ENCODE data around the gene CLIC4. TPM values are rescaled to one million over a fixed set of nuclear protein-coding genes. Genes with fewer than 3 reads are reported as not detected.
"Not testable (repeated sequence)": the region's sequence is repeated elsewhere in the genome, so short reads cannot be mapped to it uniquely, and the experiment has no call there.

CLIC4 gene
- total RNA-seq, 1 donor from 2014 or later: 18.2 TPM

DNA sequence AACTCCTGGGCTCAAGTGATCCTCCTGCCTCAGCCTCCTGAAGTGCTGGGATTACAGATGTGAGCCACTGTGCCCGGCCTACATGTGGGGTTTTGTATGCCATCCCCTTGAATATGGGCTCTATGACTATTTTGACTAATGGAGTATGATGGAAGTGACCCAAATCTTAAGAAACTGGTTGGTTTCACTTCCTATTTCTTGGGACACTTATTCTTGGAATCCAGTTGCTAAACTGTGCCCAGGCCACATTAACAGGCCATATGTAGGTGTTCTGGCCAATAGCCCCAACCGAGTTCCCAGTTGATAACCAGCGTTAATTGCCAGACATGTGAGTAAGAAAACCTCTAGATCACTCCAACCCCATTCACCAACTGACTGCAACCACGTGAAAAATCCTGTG is 36.3 kb upstream of the CLIC4 start:
- no peak overlapping the region for H3K4me3 Mint-ChIP-seq (ENCODE audit: low read depth)

GRCh38 chr1:24709791-24710441 is 35.3 kb upstream of the CLIC4 start:
- H3K27ac Mint-ChIP-seq: no peak overlapping the region
- H3K4me3 Mint-ChIP-seq (ENCODE audit: low read depth): no peak overlapping the region

More for the DNA sequence above, 36.3 kb upstream of the CLIC4 start:
- Mint-ChIP-seq H3K27me3 (ENCODE audit: low read depth) (no peaks in the 10 kb centered on the region), H3K27ac (no peak overlapping the region), H3K36me3 (ENCODE audit: low read depth) (no peaks in the 10 kb centered on the region), H3K9me3 (no peaks in the 10 kb centered on the region), H3K4me1 (ENCODE audit: low read depth) (peaks cover 14% of the 10 kb centered on the region)
- no peak for DNase-seq (ENCODE audit: low spot score)
- intact Hi-C loops (cut with micrococcal nuclease): no loop called here

GRCh38 chr1:24711329-24711728 is 33.9 kb upstream of the CLIC4 start:
- H3K4me3 Mint-ChIP-seq (ENCODE audit: low read depth): no peak overlapping the region
- H3K27me3 Mint-ChIP-seq (ENCODE audit: low read depth): no peaks in the 10 kb centered on the region
- no peak for DNase-seq (ENCODE audit: low spot score)
- no peaks in the 10 kb centered on the region for H3K36me3 Mint-ChIP-seq (ENCODE audit: low read depth)
- H3K4me1 Mint-ChIP-seq (ENCODE audit: low read depth): peaks cover 16% of the 10 kb centered on the region
- intact Hi-C loops (cut with micrococcal nuclease): no loop called here
- H3K27ac Mint-ChIP-seq: no peak overlapping the region
- H3K9me3 Mint-ChIP-seq: no peaks in the 10 kb centered on the region

More at GRCh38 chr1:24709791-24710441, 35.3 kb upstream of the CLIC4 start:
- Mint-ChIP-seq H3K4me1 (ENCODE audit: low read depth) (peaks cover 16% of the 10 kb centered on the region), H3K27me3 (ENCODE audit: low read depth) (no peaks in the 10 kb centered on the region), H3K9me3 (no peaks in the 10 kb centered on the region), H3K36me3 (ENCODE audit: low read depth) (no peaks in the 10 kb centered on the region)
- DNase-seq (ENCODE audit: low spot score): peak; percentile 17
- intact Hi-C loops (cut with micrococcal nuclease): no loop called here

GRCh38 chr1:24713176-24713575 is 32.1 kb upstream of the CLIC4 start:
- DNase-seq (ENCODE audit: low spot score): no peak
- Mint-ChIP-seq H3K4me1 (ENCODE audit: low read depth) (peaks cover 16% of the 10 kb centered on the region), H3K4me3 (ENCODE audit: low read depth) (no peak overlapping the region), H3K27ac (no peak overlapping the region), H3K36me3 (ENCODE audit: low read depth) (no peaks in the 10 kb centered on the region), H3K27me3 (ENCODE audit: low read depth) (no peaks in the 10 kb centered on the region), H3K9me3 (no peaks in the 10 kb centered on the region)
- intact Hi-C loops (cut with micrococcal nuclease): no loop called here

- H3K27ac Mint-ChIP-seq: no peak overlapping the region
- no peaks in the 10 kb centered on the region for H3K9me3 Mint-ChIP-seq
- no peak for DNase-seq (ENCODE audit: low spot score)
- H3K27me3 Mint-ChIP-seq (ENCODE audit: low read depth): no peaks in the 10 kb centered on the region
- peaks cover 16% of the 10 kb centered on the region for H3K4me1 Mint-ChIP-seq (ENCODE audit: low read depth)
- intact Hi-C loops (cut with micrococcal nuclease): no loop called here
- no peaks in the 10 kb centered on the region for H3K36me3 Mint-ChIP-seq (ENCODE audit: low read depth)
- H3K4me3 Mint-ChIP-seq (ENCODE audit: low read depth): no peak overlapping the region
Measured at GRCh38 chr1:24713736-24714135, 31.5 kb upstream of the CLIC4 start.

DNA sequence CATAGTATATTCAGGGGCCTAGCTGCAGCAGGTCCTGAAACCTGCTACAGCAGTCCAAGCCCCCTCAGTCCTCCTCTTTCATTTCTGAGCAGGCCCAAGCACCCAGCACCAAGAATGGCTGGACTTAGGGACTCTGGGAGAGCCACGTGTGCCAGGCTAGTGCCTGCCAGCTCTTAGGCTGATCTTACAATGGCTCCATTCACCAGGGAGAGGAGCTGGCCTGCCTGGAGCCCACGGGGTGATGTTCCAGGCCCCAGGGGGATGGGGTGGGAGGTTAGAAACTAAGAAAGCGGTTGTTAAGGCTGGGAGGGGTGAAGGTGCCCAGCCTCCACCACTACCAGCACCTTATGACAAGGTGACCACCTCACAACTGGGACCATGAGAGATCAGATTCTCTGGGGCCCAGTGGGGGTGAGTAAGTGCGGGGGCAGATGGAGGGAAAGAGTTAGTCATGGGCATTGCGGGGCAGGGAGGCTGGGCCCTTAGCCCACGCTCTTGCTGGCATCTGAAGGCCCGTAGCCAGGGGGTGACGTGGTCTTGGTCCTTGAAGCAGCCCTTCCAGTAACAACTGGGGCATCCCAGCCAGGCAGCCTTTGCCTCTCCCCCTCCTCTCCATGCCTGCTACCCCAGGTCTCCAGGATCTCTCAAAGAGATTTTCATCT is 30.3 kb upstream of the CLIC4 start:
- no peaks in the 10 kb centered on the region for H3K36me3 Mint-ChIP-seq (ENCODE audit: low read depth)
- peaks cover 8% of the 10 kb centered on the region for H3K4me1 Mint-ChIP-seq (ENCODE audit: low read depth)
- no peaks in the 10 kb centered on the region for H3K27me3 Mint-ChIP-seq (ENCODE audit: low read depth)
- intact Hi-C loops (cut with micrococcal nuclease): no loop called here
- no peak overlapping the region for H3K27ac Mint-ChIP-seq
- no peak for DNase-seq (ENCODE audit: low spot score)
- no peak overlapping the region for H3K4me3 Mint-ChIP-seq (ENCODE audit: low read depth)
- no peaks in the 10 kb centered on the region for H3K9me3 Mint-ChIP-seq

GRCh38 chr1:24715658-24716057 is 29.6 kb upstream of the CLIC4 start:
- intact Hi-C loops (cut with micrococcal nuclease): no loop called here
- Mint-ChIP-seq H3K4me1 (ENCODE audit: low read depth) (peaks cover 8% of the 10 kb centered on the region), H3K27ac (peak overlapping the region; percentile 27), H3K27me3 (ENCODE audit: low read depth) (no peaks in the 10 kb centered on the region), H3K9me3 (no peaks in the 10 kb centered on the region), H3K4me3 (ENCODE audit: low read depth) (no peak overlapping the region), H3K36me3 (ENCODE audit: low read depth) (no peaks in the 10 kb centered on the region)
- DNase-seq (ENCODE audit: low spot score): no peak

GRCh38 chr1:24717887-24718650 is 27.2 kb upstream of the CLIC4 start:
- H3K27ac Mint-ChIP-seq: no peak overlapping the region
- H3K27me3 Mint-ChIP-seq (ENCODE audit: low read depth): no peaks in the 10 kb centered on the region
- intact Hi-C loops (cut with micrococcal nuclease): no loop called here
- DNase-seq (ENCODE audit: low spot score): no peak
- H3K9me3 Mint-ChIP-seq: no peaks in the 10 kb centered on the region
- no peak overlapping the region for H3K4me3 Mint-ChIP-seq (ENCODE audit: low read depth)
- H3K4me1 Mint-ChIP-seq (ENCODE audit: low read depth): peaks cover 14% of the 10 kb centered on the region
- H3K36me3 Mint-ChIP-seq (ENCODE audit: low read depth): no peaks in the 10 kb centered on the region

DNA sequence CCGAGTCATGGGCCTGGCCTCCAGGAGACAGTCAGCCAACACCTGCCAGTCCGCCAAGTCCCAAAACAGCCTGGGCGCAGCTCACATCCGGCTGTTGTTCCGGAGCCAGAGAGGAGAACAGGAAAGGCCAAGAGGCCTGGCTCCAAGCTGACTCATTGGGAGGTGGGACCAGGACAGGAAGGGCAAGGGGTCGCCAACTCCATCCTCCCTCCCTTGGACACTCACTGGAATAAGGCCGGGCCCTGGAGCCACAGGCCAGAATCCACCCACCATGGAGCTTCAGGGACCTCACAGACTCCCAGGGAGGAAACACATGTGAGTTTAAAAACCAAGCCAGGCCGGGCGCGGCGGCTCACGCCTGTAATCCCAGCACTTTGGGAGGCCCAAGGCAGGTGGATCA is 25.1 kb upstream of the CLIC4 start:
- Mint-ChIP-seq H3K27me3 (ENCODE audit: low read depth) (no peaks in the 10 kb centered on the region), H3K9me3 (no peaks in the 10 kb centered on the region), H3K27ac (no peak overlapping the region), H3K4me1 (ENCODE audit: low read depth) (peaks cover 10% of the 10 kb centered on the region), H3K36me3 (ENCODE audit: low read depth) (no peaks in the 10 kb centered on the region), H3K4me3 (ENCODE audit: low read depth) (no peak overlapping the region)
- intact Hi-C loops (cut with micrococcal nuclease): no loop called here
- DNase-seq (ENCODE audit: low spot score): no peak

DNA sequence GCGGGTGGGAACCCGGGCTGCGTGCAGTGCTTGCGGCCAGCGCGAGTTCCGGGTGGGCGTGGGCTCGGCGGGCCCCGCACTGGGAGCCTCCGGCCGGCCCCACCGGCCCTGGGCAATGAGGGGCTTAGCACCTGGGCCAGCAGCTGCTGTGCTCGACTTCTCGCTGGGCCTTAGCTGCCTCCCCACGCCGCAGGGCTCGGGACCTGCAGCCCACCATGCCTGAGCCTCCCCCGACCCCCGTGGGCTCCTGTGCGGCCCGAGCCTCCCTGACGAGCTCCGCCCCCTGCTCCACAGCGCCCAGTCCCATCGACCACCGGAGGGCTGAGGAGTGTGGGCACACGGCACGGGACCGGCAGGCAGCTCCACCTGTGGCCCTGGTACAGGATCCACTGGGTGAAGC is 23.7 kb upstream of the CLIC4 start:
- Mint-ChIP-seq H3K27me3 (ENCODE audit: low read depth) (no peaks in the 10 kb centered on the region), H3K36me3 (ENCODE audit: low read depth) (no peaks in the 10 kb centered on the region)

GRCh38 chr1:24722073-24723035 is 22.9 kb upstream of the CLIC4 start:
- H3K36me3 Mint-ChIP-seq (ENCODE audit: low read depth); H3K27me3 Mint-ChIP-seq (ENCODE audit: low read depth); DNase-seq (ENCODE audit: low spot score); H3K4me1 Mint-ChIP-seq (ENCODE audit: low read depth); H3K27ac Mint-ChIP-seq; intact Hi-C loops (cut with micrococcal nuclease); H3K9me3 Mint-ChIP-seq: not testable (repeated sequence)
- peak overlapping the region; percentile 72 for H3K4me3 Mint-ChIP-seq (ENCODE audit: low read depth)

More for the DNA sequence above, 23.7 kb upstream of the CLIC4 start:
- Mint-ChIP-seq H3K9me3 (no peaks in the 10 kb centered on the region), H3K27ac (no peak overlapping the region), H3K4me3 (ENCODE audit: low read depth) (no peak overlapping the region), H3K4me1 (ENCODE audit: low read depth) (peaks cover 6% of the 10 kb centered on the region)
- no peak for DNase-seq (ENCODE audit: low spot score)
- intact Hi-C loops (cut with micrococcal nuclease): no loop called here
